ENCODE data around the gene ABCC1.

The ABCC1 gene

DNA sequence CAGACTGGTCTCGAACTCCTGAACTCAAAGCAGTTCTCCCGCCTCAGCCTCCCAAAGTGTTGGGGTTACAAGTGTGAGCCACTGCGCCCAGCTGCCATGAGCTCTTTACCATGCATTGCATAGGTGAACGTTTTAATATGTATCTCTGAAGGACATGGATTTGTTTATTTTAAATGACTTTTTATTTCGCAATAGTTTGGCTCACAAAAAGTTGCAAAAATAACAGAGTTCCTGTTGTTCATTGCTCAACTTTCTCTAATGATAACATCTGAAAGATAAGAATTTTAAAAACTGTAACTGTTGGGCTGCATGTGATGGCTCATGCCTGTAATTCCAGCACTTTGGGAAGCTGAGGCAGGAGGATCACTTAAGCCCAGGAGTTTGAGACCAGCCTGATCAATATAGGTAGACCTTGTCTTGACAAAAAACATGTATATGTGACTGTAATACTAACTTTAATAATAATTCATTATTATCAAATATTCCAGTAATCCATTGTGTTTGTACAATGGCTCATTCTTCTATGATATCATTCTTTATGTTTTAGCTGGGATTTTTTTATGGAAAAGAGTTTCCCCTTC lies 80.1 kb downstream of the ABCC1 start:
- Histone ChIP-seq H3K4me1 (ENCODE audit: control insufficient read depth, low read depth, low read length) (no peaks in the 10 kb centered on the region), H3K9me3 (ENCODE audit: control insufficient read depth, low read depth, low read length) (no peaks in the 10 kb centered on the region), H3K27ac (ENCODE audit: low read length) (no peak overlapping the region), H3K27me3 (ENCODE audit: control insufficient read depth, insufficient read depth, low read length) (no peaks in the 10 kb centered on the region), H3K36me3 (ENCODE audit: control insufficient read depth, low read depth, low read length) (peaks cover 2% of the 10 kb centered on the region), H3K4me3 (ENCODE audit: low read length) (no peak overlapping the region), H3K9ac (ENCODE audit: low read length) (no peak overlapping the region)

DNA sequence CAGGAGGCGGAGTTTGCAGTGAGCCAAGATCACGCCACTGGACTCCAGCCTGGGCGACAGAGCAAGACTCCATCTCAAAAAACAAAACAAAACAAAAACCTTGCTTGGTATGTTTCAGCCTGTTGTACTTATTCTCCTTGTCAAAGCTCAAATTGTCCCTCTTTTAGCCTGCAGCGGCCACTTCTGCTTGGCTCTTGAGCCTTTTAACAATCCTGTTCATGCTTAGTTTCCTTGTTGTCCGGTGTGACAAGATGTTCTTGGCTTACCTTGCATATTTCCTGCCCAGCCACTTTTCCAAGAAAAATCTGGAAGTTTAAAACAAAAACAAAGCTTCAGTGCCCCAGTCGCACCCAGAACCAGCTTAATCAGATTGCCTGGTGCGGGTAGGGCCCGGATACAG lies 81.0 kb downstream of the ABCC1 start:
- Histone ChIP-seq H3K36me3 (ENCODE audit: control insufficient read depth, low read depth, low read length) (peaks cover 2% of the 10 kb centered on the region), H3K4me3 (ENCODE audit: low read length) (no peak overlapping the region), H3K9me3 (ENCODE audit: control insufficient read depth, low read depth, low read length) (no peaks in the 10 kb centered on the region), H3K27ac (ENCODE audit: low read length) (no peak overlapping the region), H3K4me1 (ENCODE audit: control insufficient read depth, low read depth, low read length) (no peaks in the 10 kb centered on the region), H3K9ac (ENCODE audit: low read length) (no peak overlapping the region), H3K27me3 (ENCODE audit: control insufficient read depth, insufficient read depth, low read length) (no peaks in the 10 kb centered on the region)

DNA sequence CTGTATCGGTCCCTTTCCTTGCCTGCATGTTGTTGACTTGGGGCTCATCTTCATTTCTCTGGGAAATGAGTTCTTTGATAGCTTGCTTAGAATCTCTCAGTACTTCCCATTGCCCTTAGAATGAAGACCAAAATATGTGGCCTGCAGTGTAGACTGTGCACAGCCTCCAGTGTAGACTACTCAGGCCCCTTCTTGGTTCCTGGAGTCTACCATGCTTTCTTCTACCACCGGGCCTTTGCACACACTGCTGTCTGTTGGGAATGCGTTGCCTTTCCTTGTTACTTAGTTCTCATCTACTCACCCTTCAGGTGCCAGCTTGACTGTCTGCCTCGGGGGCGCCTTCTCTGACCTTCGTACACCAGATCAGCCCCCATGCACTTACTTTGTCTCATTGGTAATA lies 82.0 kb downstream of the ABCC1 start:
- no peaks in the 10 kb centered on the region for H3K27me3 ChIP-seq (ENCODE audit: control insufficient read depth, insufficient read depth, low read length)
- no peaks in the 10 kb centered on the region for H3K9me3 ChIP-seq (ENCODE audit: control insufficient read depth, low read depth, low read length)
- no peak overlapping the region for H3K9ac ChIP-seq (ENCODE audit: low read length)
- no peak overlapping the region for H3K27ac ChIP-seq (ENCODE audit: low read length)
- H3K4me3 ChIP-seq (ENCODE audit: low read length) = no peak overlapping the region
- no peaks in the 10 kb centered on the region for H3K4me1 ChIP-seq (ENCODE audit: control insufficient read depth, low read depth, low read length)
- H3K36me3 ChIP-seq (ENCODE audit: control insufficient read depth, low read depth, low read length) = peaks cover 9% of the 10 kb centered on the region

DNA sequence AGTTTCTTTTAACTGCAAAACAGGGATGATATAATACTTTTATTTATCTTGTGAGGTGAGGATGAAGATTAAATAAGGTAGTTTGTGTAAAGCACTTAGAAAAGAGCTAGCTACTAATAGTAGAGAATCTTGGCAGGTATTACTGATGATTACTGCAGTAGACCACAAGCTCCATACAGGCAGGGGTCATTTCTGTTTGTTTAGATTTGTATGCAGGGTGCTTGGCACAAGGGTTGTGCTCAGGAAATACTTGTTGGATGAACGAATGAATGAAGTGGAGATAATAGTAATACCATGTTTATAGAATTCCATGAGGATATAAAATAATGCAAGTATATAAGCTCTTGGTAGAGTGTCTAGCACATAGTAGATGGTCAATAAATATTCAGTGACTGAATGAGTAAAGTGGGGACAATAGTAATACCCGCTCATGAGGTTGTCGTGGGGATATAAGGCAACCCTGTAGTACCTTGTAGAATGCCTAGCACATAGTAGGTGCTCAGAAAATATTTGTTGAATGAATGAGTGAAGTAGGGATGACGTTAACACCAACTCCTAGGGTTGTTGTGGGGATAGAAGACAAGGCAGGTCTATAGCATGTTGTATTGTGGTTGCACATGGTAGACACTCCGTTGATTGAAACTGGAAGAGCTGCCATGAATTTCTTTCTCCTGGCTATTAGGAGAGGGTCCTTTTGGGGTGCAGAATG lies 83.0 kb downstream of the ABCC1 start:
- H3K9me3 ChIP-seq (ENCODE audit: control insufficient read depth, low read depth, low read length) = no peaks in the 10 kb centered on the region
- no peak overlapping the region for H3K27ac ChIP-seq (ENCODE audit: low read length)
- no peaks in the 10 kb centered on the region for H3K27me3 ChIP-seq (ENCODE audit: control insufficient read depth, insufficient read depth, low read length)
- H3K9ac ChIP-seq (ENCODE audit: low read length) = no peak overlapping the region
- H3K4me1 ChIP-seq (ENCODE audit: control insufficient read depth, low read depth, low read length) = no peaks in the 10 kb centered on the region
- no peak overlapping the region for H3K4me3 ChIP-seq (ENCODE audit: low read length)
- peaks cover 19% of the 10 kb centered on the region for H3K36me3 ChIP-seq (ENCODE audit: control insufficient read depth, low read depth, low read length)

DNA sequence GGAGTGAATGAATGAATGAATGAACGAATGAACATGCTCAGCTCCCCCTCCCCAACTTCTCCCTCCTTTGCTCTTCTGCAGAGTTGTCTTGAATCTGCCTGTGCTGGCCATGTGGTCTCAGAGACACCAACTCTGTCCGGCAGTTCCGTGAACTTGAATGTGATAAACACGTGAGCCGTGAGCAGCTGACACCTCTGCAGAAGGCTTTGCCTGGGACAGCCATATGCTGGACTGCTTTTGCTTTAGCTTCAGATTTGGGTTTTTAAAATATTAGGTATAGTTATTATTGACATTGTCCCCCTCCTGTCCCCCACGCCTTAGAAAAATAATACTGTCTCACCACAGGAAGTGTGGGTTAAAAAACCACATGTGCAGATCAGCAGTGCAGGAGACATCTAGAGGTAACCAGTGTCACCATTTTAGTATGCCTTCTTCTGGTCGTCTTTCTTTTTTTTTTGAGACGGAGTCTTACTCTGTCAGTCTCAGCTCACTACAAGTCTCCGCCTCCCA lies 83.8 kb downstream of the ABCC1 start:
- no peaks in the 10 kb centered on the region for H3K27me3 ChIP-seq (ENCODE audit: control insufficient read depth, insufficient read depth, low read length)
- peaks cover 27% of the 10 kb centered on the region for H3K36me3 ChIP-seq (ENCODE audit: control insufficient read depth, low read depth, low read length)
- H3K4me3 ChIP-seq (ENCODE audit: low read length) = no peak overlapping the region
- no peak overlapping the region for H3K27ac ChIP-seq (ENCODE audit: low read length)
- no peaks in the 10 kb centered on the region for H3K4me1 ChIP-seq (ENCODE audit: control insufficient read depth, low read depth, low read length)
- no peaks in the 10 kb centered on the region for H3K9me3 ChIP-seq (ENCODE audit: control insufficient read depth, low read depth, low read length)
- no peak overlapping the region for H3K9ac ChIP-seq (ENCODE audit: low read length)

DNA sequence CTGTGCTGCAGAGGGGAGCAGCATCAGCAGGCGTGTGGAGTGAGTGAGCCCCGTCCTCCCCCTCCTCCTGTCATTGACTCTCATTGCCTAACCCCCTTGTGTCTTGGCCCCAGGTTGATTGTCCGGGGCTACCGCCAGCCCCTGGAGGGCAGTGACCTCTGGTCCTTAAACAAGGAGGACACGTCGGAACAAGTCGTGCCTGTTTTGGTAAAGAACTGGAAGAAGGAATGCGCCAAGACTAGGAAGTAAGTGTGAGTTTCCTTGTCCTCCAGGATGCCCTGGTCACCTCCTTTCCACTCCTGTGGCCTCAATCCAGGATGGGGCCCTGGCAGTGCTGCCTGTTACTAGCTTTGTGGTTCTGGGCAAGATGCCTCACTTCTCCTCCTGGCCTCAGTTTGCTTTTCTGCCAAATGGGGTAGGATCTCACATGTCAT lies 87.0 kb downstream of the ABCC1 start:
- H3K9ac ChIP-seq (ENCODE audit: low read length) = no peak overlapping the region
- peaks cover 31% of the 10 kb centered on the region for H3K36me3 ChIP-seq (ENCODE audit: control insufficient read depth, low read depth, low read length)
- H3K4me1 ChIP-seq (ENCODE audit: control insufficient read depth, low read depth, low read length) = peaks cover 5% of the 10 kb centered on the region
- no peaks in the 10 kb centered on the region for H3K27me3 ChIP-seq (ENCODE audit: control insufficient read depth, insufficient read depth, low read length)
- no peaks in the 10 kb centered on the region for H3K9me3 ChIP-seq (ENCODE audit: control insufficient read depth, low read depth, low read length)
- no peak overlapping the region for H3K4me3 ChIP-seq (ENCODE audit: low read length)
- H3K27ac ChIP-seq (ENCODE audit: low read length) = no peak overlapping the region

DNA sequence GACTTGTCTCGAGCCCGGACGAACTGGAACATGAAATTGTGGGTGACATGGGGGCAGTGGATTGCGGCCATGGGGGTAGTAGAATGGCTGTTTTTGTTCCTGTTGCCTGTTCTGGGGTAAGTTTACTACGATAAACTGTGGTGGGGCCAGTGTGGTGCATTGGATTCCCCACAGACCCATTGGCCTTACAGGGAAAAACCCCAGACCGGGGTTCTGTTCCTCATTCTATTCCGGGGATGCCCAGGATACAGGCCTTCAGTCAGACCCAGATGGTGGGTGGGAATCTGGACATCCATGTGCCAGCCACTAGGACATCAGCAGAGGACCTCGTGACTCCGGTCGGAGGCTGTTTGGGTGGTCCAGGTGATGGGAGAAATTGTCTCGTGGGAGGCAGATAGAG lies 88.1 kb downstream of the ABCC1 start:
- H3K4me3 ChIP-seq (ENCODE audit: low read length) = no peak overlapping the region
- no peaks in the 10 kb centered on the region for H3K27me3 ChIP-seq (ENCODE audit: control insufficient read depth, insufficient read depth, low read length)
- H3K9ac ChIP-seq (ENCODE audit: low read length) = no peak overlapping the region
- peaks cover 31% of the 10 kb centered on the region for H3K36me3 ChIP-seq (ENCODE audit: control insufficient read depth, low read depth, low read length)
- no peak overlapping the region for H3K27ac ChIP-seq (ENCODE audit: low read length)
- no peaks in the 10 kb centered on the region for H3K9me3 ChIP-seq (ENCODE audit: control insufficient read depth, low read depth, low read length)
- H3K4me1 ChIP-seq (ENCODE audit: control insufficient read depth, low read depth, low read length) = peaks cover 6% of the 10 kb centered on the region

DNA sequence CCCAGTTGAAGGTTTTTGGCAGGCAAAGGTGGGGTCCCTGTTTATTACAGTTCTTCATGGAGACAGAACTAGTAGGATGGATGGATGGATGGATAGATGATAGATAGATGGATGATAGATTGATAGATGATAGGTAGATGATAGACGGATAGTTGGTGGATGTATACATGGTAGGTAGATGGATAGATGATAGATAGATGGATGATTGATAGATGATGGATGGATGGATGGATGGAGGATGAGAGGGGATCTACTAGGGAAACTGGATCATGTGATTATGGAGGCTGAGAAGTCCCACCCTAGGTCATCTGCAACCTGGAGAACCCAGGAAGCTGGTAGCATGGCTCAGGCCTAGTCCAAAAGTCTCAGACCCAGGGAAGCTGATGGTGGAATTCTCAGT lies 88.6 kb downstream of the ABCC1 start:
- no peaks in the 10 kb centered on the region for H3K27me3 ChIP-seq (ENCODE audit: control insufficient read depth, insufficient read depth, low read length)
- H3K9me3 ChIP-seq (ENCODE audit: control insufficient read depth, low read depth, low read length) = no peaks in the 10 kb centered on the region
- H3K4me1 ChIP-seq (ENCODE audit: control insufficient read depth, low read depth, low read length) = peaks cover 6% of the 10 kb centered on the region
- no peak overlapping the region for H3K27ac ChIP-seq (ENCODE audit: low read length)
- H3K36me3 ChIP-seq (ENCODE audit: control insufficient read depth, low read depth, low read length) = peaks cover 31% of the 10 kb centered on the region
- no peak overlapping the region for H3K9ac ChIP-seq (ENCODE audit: low read length)
- H3K4me3 ChIP-seq (ENCODE audit: low read length) = no peak overlapping the region

DNA sequence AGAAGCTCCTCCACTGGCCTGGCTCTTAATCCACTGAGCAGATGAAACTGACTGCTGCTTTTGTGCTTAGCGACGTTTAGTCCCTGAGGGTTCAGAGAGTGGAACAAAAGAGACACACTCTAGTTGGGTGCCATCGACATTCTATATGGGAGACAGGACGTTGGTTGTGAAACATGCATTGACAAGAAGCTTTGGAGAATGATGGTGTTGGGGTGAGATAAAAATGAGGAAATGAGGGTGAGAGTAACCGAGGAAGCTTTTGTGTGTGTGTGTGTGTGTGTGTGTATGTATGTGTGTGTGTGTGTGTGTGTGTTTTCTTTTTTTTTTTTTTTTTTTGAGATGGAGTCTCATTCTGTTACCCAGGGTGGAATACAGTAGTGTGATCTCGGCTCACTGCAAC lies 89.5 kb downstream of the ABCC1 start:
- H3K36me3 ChIP-seq (ENCODE audit: control insufficient read depth, low read depth, low read length) = peaks cover 34% of the 10 kb centered on the region
- peaks cover 6% of the 10 kb centered on the region for H3K4me1 ChIP-seq (ENCODE audit: control insufficient read depth, low read depth, low read length)
- H3K27me3 ChIP-seq (ENCODE audit: control insufficient read depth, insufficient read depth, low read length) = no peaks in the 10 kb centered on the region
- no peaks in the 10 kb centered on the region for H3K9me3 ChIP-seq (ENCODE audit: control insufficient read depth, low read depth, low read length)
- no peak overlapping the region for H3K9ac ChIP-seq (ENCODE audit: low read length)
- no peak overlapping the region for H3K4me3 ChIP-seq (ENCODE audit: low read length)
- no peak overlapping the region for H3K27ac ChIP-seq (ENCODE audit: low read length)

DNA sequence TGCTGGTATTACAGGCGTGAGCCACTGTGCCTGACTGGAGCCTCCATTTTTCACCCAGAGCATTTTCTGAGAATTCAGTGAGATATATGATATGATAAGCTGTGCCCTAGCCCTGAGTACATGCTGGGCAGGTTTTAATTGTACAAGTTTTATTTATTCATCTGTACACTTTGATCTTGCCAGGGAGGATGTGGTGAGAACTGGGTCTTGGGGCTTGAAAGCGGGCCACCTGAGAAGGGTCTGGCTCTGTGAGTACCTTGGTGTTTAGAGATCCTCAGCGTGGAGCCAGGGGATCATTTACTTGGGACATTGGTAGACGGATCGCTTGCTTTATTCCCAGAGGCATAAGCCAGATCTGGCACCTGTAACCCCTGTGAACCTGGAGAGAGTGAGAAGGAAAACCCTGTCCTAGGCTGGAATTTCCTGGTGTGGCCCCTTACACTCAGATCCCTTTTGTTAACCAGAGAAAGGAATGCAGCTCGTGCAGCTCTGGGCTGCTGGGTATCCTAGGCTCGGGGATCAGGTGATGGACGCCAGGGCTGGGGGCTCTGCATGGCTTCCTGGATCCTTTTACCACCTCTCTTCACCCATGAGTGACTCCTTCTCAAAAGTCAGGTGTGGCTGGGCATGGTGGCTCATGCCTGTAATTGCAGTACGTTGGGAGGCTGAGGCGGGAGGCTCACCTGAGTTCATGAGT lies 91.9 kb downstream of the ABCC1 start:
- Histone ChIP-seq H3K36me3 (ENCODE audit: control insufficient read depth, low read depth, low read length) (peaks cover 45% of the 10 kb centered on the region), H3K4me1 (ENCODE audit: control insufficient read depth, low read depth, low read length) (peaks cover 6% of the 10 kb centered on the region), H3K27me3 (ENCODE audit: control insufficient read depth, insufficient read depth, low read length) (no peaks in the 10 kb centered on the region), H3K4me3 (ENCODE audit: low read length) (no peak overlapping the region), H3K9me3 (ENCODE audit: control insufficient read depth, low read depth, low read length) (no peaks in the 10 kb centered on the region), H3K27ac (ENCODE audit: low read length) (no peak overlapping the region), H3K9ac (ENCODE audit: low read length) (no peak overlapping the region)

DNA sequence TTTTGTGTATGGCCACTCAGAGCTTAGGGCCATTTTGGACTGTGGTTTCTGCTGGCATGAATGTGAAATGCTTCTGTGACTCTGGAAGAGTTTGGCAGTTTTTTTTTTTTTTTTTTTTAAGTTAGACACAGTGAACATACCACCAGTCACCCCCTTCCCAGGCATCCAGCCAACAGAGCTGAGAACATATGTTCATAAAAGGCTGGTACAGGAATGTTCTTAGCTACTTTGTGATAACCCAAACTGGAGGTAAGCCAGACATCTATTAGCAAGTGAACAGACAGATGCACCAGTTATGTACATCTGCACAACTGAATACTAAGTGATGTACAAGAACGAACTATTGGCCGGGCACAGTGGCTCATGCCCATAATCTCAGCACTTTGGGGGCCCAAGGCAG lies 92.7 kb downstream of the ABCC1 start:
- Histone ChIP-seq H3K27me3 (ENCODE audit: control insufficient read depth, insufficient read depth, low read length) (no peaks in the 10 kb centered on the region), H3K9me3 (ENCODE audit: control insufficient read depth, low read depth, low read length) (no peaks in the 10 kb centered on the region), H3K36me3 (ENCODE audit: control insufficient read depth, low read depth, low read length) (peaks cover 44% of the 10 kb centered on the region), H3K4me3 (ENCODE audit: low read length) (no peak overlapping the region), H3K4me1 (ENCODE audit: control insufficient read depth, low read depth, low read length) (peaks cover 6% of the 10 kb centered on the region), H3K9ac (ENCODE audit: low read length) (no peak overlapping the region), H3K27ac (ENCODE audit: low read length) (no peak overlapping the region)
